RKO (cell line): ENCODE data around the gene MYLK.
A peak's percentile ranks its signal among the peaks of the same experiment; 100 is the strongest.

Experiments
- DNase-seq: peaks from one replicate; pipeline ENCODE4 v3.0.0-alpha.2; 2016; ENCODE audit warnings: low spot score

The MYLK gene

DNA sequence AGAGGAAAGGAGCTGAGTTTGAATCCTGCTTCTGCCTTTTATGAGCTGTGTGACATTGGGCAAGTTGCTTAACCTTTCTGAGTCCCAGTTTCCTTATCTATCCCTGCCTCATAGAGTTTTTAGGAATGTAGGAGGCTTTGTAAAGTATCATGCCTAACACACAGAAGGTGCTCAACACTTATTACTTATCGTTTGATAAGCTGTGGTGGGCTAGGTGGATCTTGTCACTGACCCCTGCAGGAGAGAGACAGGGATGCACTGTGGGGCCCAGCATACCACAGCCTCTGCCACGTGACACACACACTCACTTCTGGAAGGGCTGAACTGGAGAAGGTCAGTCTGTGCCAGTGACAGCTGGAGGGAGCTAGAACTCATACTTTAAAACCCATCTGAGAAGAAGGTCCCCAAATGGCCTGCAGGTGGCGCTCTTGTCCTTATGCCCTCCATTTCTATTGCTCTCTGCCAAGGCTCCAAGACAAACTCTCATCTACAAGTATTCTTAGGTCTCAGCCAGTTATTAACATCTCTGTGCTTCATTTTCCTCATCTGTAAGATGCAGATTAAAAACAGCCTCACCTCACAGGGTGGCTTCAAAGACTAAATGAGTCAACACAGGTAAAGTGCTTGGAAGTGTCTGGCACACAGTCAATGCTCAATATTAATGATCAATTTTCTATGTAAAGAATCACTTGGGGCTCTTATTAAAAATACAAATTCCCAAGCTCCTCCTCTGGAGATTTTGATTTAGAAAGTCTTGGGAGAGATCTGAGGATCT, 241.8 kb downstream of the MYLK start:
- DNase-seq, result peak; percentile 90

- no peak for DNase-seq
These were observed 242.6 kb downstream of the MYLK start for GRCh38 chr3:123641505-123641904.

- DNase-seq, result no peak
These were observed 243.2 kb downstream of the MYLK start for GRCh38 chr3:123640740-123641462.

GRCh38 chr3:123640311-123640710, 243.8 kb downstream of the MYLK start:
- no peak for DNase-seq

GRCh38 chr3:123638936-123639689, 245.0 kb downstream of the MYLK start:
- DNase-seq, result no peak

DNA sequence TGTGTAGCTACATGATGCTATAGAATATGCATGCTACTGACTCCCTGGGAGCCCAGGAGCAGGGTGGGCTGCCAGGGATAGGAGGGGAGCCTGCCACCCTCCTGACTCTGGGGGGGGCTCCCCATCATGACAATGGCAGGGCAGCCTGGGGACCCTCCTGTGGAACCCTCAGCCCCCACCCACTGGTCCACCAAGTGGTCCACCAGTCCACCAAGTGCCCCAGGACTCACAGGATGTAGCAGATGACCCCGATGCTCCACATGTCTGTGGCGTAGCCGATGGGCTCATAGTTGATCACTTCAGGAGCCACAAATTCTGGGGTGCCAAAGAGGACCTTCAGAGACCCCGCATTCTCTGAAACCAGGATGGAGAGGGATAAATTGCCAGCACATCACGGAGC, 246.3 kb downstream of the MYLK start:
- no peak for DNase-seq

GRCh38 chr3:123637131-123637530, 247.0 kb downstream of the MYLK start:
- no peak for DNase-seq

GRCh38 chr3:123636431-123636841, 247.7 kb downstream of the MYLK start:
- no peak for DNase-seq

DNA sequence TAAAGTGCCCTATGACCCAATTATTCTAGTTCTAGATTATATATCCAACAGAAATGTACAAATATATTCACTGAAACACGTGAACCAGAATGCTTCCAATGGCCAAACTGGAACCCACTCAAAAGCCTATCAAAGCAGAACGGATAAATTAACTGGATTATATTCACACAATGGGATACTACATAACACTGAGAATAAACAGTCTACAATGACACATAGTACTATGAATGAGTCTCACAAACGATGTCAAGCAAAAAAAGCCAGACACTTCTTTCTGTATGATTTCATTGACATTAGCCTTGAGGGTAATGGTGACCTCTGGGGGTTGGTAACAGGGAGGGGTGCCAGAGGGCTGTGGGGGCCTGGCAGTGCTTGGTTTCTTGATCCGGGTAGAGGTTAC, 248.4 kb downstream of the MYLK start:
- DNase-seq, result no peak

- no peak for DNase-seq
These were observed 248.9 kb downstream of the MYLK start for GRCh38 chr3:123635217-123635616.

DNA sequence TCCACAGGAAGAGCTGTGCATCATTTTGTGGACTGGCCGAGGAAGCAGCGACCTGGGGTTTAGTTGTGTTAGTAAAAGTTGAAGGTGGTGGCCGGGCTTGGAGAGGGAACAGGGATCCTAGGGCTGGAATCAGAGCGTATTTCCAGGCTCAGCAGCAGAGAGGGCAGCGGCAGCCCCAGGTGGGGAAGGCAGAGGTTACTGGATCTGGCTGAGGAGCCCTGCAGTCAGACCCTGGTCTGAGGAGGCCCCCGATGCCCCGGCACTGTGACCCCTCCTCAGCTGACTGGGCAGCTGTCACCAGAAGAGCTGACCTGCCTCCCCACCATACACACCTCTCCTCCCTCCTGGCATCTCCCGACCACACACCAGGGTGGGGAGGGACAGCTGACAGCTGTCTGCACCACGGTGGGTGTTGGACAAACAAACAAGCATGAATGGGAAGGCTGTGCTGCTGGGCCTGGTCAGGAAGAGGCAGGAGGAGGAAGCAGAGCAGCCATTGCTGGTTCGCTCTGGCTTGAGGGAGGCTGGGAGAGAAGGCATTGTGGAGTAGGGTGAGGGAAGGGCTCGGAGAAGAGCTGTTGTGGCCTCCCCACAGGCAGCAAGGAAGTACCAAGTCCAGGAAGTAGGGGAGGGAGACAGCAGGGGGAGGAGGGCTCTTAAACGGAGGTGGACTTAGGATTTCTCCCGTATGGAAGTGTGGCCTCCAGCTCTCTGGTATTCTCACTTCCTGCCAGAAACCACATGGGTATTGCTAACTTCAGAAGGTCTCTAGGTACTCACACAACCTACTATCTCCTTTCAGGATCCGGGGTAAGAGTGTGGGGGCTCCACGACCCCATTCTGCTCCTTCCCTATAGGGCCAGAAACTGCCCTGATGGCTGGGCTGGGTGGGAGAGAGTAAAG, 249.7 kb downstream of the MYLK start:
- no peak for DNase-seq

- DNase-seq, result no peak
These were observed 250.6 kb downstream of the MYLK start for GRCh38 chr3:123633530-123633929.

GRCh38 chr3:123632161-123632655, 251.9 kb downstream of the MYLK start:
- DNase-seq, result no peak

GRCh38 chr3:123629747-123630047, 254.4 kb downstream of the MYLK start:
- DNase-seq, result no peak

GRCh38 chr3:123628996-123629746, 255.0 kb downstream of the MYLK start:
- no peak for DNase-seq

DNA sequence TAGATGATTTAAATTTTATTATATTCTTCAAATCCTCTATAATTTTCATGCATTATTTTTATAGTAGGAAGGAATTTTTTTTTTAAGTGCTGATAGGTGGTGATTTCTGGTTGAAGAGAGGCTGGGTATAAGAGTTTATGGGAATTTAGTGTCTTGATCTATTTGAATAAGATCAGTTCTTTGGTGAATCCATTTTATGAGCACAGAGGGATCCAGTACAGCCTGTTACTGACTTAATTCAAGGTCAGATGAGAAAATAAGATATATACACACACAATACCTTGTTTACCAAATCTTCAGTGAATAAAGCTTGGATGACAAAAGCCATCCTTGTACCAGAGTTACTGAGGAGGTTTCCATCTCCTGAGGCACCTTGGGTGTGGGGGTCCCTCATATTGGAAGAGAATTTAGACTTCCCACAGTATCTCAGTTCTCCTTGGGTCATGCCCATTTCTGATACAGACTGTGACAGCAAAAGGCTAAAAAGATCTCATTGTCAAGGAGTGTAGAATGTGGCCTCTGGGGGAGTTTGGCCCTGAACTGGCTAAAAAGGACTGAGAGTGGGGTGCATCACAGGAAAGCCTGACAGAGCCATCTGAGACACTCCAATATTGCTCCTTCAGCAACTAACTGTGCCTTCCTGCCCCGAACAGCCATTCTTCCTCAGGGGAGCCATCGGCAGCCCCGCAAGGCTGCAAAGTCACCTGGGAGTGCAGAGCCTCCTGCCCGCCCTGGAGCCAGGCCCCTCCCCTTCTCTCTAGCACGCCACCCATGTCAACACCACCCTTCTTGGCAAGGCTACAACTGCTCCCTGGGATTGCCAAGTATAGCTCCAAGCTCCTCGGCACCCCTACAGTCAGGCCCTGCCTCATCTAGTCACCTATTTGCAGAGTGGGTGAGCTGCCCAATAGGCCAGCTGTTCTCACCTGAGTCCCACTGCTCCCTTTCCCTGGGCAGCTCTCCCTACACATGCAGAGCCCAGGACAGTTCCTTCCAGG, 256.2 kb downstream of the MYLK start:
- no peak for DNase-seq

DNA sequence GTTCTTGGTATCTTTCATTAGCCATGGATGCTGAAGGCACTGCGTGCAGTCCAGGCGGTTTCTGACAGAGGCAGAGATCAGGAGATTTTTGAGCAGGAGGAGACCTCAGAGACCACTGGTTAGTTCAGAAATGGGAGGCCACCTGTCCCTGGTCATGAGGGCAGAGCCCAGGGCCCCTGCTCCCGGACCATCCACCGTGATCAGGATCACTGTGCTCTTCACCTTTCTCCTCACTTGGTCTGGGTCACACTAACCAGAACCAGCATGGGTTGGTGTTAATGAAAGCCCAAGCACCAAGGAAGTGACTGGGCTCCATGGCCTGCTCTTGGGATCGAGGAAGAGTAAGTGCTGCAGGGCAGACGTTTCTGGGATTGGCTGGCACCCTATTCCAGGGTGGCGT, 257.3 kb downstream of the MYLK start:
- DNase-seq, result no peak

- no peak for DNase-seq
These were observed 259.8 kb downstream of the MYLK start for GRCh38 chr3:123624302-123624701.

DNA sequence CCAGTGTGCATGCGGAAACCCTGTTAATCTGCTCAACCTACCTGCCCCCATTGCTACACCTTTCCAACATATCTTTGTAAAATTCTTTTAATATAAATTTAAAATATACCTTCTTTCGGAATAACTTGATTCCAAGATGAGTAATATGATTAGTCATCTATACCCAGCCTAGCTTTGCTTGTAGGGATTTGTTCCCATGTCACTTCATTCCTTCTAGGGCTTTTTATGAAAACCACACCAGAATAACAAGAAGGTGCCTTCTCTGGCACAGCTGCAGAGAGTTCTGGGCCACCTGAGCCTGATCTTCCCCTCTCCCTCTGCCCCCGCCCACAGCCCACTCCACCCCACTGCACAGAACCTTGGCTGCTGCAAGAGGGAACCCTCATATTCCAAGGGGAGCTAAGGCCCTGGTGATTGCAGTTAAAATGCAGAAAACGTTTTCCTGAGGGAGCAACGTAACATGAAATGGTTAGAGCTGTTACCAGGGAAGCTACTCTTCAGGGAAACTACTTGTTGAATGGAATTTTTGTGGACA, 260.7 kb downstream of the MYLK start:
- DNase-seq, result no peak

- no peak for DNase-seq
These were observed 261.4 kb downstream of the MYLK start for GRCh38 chr3:123622766-123623165.
